Mesenchymal stem cell (in vitro differentiated cells and primary cell): ENCODE results near the gene DNHD1.
A peak's percentile ranks its signal among the peaks of the same experiment; 100 is the strongest.

Experiments used
- DNase-seq: peaks from one replicate; pipeline ENCODE4 v3.0.0-alpha.2; 2013
- H2AFZ ChIP-seq: one replicate; pipeline ENCODE4 v1.6.1; 2013; ENCODE audit warnings: low read depth, mild to moderate bottlenecking, control low read depth, inconsistent platforms, low read length, moderate library complexity
- H2AK5ac ChIP-seq: 2 replicates; pipeline ENCODE4 v1.6.1; 2013; ENCODE audit warnings: low read length, moderate library complexity, mild to moderate bottlenecking, inconsistent platforms; ENCODE audit not compliant: severe bottlenecking
- H2BK120ac ChIP-seq: one replicate; pipeline ENCODE4 v1.6.1; 2013; ENCODE audit warnings: low read depth, mild to moderate bottlenecking, inconsistent platforms, low read length, moderate library complexity
- H2BK12ac ChIP-seq, 2 experiments: one replicate each; pipeline ENCODE4 v1.6.1; 2013; ENCODE audit warnings: inconsistent platforms in 2 of 2, low read length in 2 of 2, mild to moderate bottlenecking in 2 of 2, moderate library complexity in 2 of 2, control low read depth in 1 of 2
- H2BK15ac ChIP-seq: one replicate; pipeline ENCODE4 v1.6.1; 2013; ENCODE audit warnings: mild to moderate bottlenecking, low read depth, inconsistent platforms; ENCODE audit not compliant: poor library complexity, severe bottlenecking
- H2BK5ac ChIP-seq: 2 replicates; pipeline ENCODE4 v1.6.1; 2013; ENCODE audit warnings: low read depth, mild to moderate bottlenecking, low read length, control low read depth, inconsistent platforms; ENCODE audit not compliant: poor library complexity, severe bottlenecking
- H3K14ac ChIP-seq, 2 experiments: one replicate each; pipeline ENCODE4 v1.6.1; 2013; ENCODE audit warnings: inconsistent platforms in 2 of 2, low read length in 2 of 2, control low read depth in 1 of 2, mild to moderate bottlenecking in 1 of 2, moderate library complexity in 1 of 2
- H3K18ac ChIP-seq, 2 experiments: one replicate each; pipeline ENCODE4 v1.6.1; 2013; ENCODE audit warnings: inconsistent platforms in 2 of 2, low read length in 2 of 2, control low read depth in 1 of 2, low read depth in 1 of 2, mild to moderate bottlenecking in 1 of 2
- H3K23ac ChIP-seq, 2 experiments: one replicate each; pipeline ENCODE4 v1.6.1; 2013; ENCODE audit warnings: inconsistent platforms in 2 of 2, low read length in 2 of 2, mild to moderate bottlenecking in 2 of 2, moderate library complexity in 2 of 2, control low read depth in 1 of 2
- H3K27ac ChIP-seq: 2 replicates; pipeline ENCODE4 v1.5.1; 2013; ENCODE audit warnings: mild to moderate bottlenecking, moderate library complexity, low read length, control low read depth, inconsistent platforms; ENCODE audit not compliant: poor library complexity, severe bottlenecking
- H3K27me3 ChIP-seq, 2 experiments: 2 replicates each; pipeline versions ENCODE4 v1.6.1 to v1.7.0; 2013; ENCODE audit warnings: low read length in 2 of 2, mild to moderate bottlenecking in 2 of 2, moderate library complexity in 2 of 2, control low read depth in 1 of 2, inconsistent platforms in 1 of 2; ENCODE audit not compliant: control insufficient read depth in 1 of 2, insufficient read depth in 1 of 2
- H3K36me3 ChIP-seq, 2 experiments: 2 replicates each; pipeline versions ENCODE4 v1.6.1 to v1.7.0; 2013; ENCODE audit warnings: low read length in 2 of 2, control low read depth in 1 of 2, inconsistent platforms in 1 of 2, low read depth in 1 of 2, mild to moderate bottlenecking in 1 of 2; ENCODE audit not compliant: insufficient read depth in 2 of 2, control insufficient read depth in 1 of 2
- H3K4ac ChIP-seq, 2 experiments: one replicate each; pipeline ENCODE4 v1.6.1; 2013; ENCODE audit warnings: inconsistent platforms in 2 of 2, low read length in 2 of 2, mild to moderate bottlenecking in 2 of 2, moderate library complexity in 2 of 2, control low read depth in 1 of 2, low read depth in 1 of 2
- H3K4me1 ChIP-seq: 2 replicates; pipeline ENCODE4 v1.6.1; 2013; ENCODE audit warnings: low read depth, low read length, control low read depth; ENCODE audit not compliant: control insufficient read depth, insufficient read depth
- H3K4me2 ChIP-seq: 2 replicates; pipeline ENCODE4 v1.6.1; 2013; ENCODE audit warnings: low read length, mild to moderate bottlenecking, inconsistent platforms; ENCODE audit not compliant: poor library complexity, severe bottlenecking
- H3K4me3 ChIP-seq, 2 experiments: 2 replicates each; pipeline versions ENCODE4 v1.5.1 to v1.7.0; 2013; ENCODE audit warnings: low read length in 2 of 2, mild to moderate bottlenecking in 2 of 2, control low read depth in 1 of 2, low read depth in 1 of 2; ENCODE audit not compliant: insufficient read depth in 1 of 2
- H3K79me1 ChIP-seq: replicated peaks from 2 replicates; pipeline ENCODE4 v1.6.1; 2013; ENCODE audit warnings: mild to moderate bottlenecking, control low read depth, low read length, inconsistent platforms; ENCODE audit not compliant: poor library complexity, severe bottlenecking
- H3K9ac ChIP-seq: 2 replicates; pipeline ENCODE4 v1.7.0; 2013; ENCODE audit warnings: mild to moderate bottlenecking, low read length, moderate library complexity
- H3K9me3 ChIP-seq: 2 replicates; pipeline ENCODE4 v1.7.0; 2013; ENCODE audit warnings: mild to moderate bottlenecking, low read length; ENCODE audit not compliant: control insufficient read depth
- H4K8ac ChIP-seq: one replicate; pipeline ENCODE4 v1.6.1; 2013; ENCODE audit warnings: inconsistent platforms, mild to moderate bottlenecking, low read length, moderate library complexity
- H4K91ac ChIP-seq: one replicate; pipeline ENCODE4 v1.6.1; 2013; ENCODE audit warnings: mild to moderate bottlenecking, low read length, inconsistent platforms
- WGBS: methylation state at CpG from one replicate; pipeline ENCODE4 v1.1.7; 2013; ENCODE audit warnings: mixed read lengths; 5-methylcytosine and 5-hydroxymethylcytosine counted together

The DNHD1 gene

DNA sequence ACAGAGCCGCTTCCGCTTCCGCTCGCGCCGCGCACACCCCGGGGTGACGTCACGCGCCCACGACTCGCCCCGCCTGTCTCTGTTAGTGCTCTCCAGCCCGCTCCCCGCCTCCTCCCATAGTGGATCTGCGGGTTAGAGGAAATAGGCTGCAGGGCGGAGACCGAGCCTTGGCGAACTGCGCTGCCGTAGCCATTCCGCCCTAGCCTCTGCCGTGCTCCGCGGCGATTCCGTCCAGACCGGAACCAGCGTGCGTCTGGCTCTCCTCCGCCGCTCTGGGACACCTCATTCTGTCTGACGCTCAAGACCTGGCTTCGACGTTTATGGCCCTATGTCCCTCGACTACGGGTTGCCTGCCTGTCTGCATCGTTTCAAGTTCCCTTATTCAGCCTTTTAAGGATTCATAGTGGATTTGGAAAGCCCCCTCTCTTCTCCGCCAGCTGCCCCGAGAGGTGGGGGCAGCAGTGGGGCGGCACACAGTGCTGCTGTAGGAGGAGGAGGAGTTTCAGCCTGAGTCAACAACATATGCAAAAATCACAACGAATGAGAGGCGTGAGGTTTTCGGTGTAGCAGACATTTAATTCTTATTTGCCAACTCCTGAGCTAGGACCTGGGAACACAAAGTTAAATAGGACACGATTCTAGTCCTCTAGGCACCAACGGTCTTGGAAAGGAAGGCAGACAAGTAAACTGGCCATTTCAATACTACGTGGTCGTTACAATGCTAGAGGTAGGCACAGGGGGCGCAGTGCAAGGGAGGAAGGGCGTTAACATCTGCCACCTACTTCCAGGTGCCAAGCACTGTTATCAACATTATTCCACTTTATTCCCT lies 115.3 kb downstream of the DNHD1 start, which contains the start of gene TAF10:
TAF10 (minus strand) TSS at position 4 of the 829 bp plus-strand sequence. CDS start 27 bp downstream, outside the sequence.
- DNase-seq = peak; percentile 98
- peak within 1 kb of the TSS; percentile 56 for H2AK5ac ChIP-seq
- H3K4me1 ChIP-seq = peaks cover 27% of the 10 kb centered on the region
- peak within 1 kb of the TSS; percentile 26 for H2BK15ac ChIP-seq
- no peaks in the 10 kb centered on the region for H3K27me3 ChIP-seq
- peak within 1 kb of the TSS; percentile 100 for H3K27ac ChIP-seq
- peak within 1 kb of the TSS; percentile 84 to 89 for H3K4ac ChIP-seq
- H2BK120ac ChIP-seq = peak within 1 kb of the TSS; percentile 97
- peak within 1 kb of the TSS; percentile 96 to 98 for H3K18ac ChIP-seq
- WGBS = under 1% methylated on average over 33 of the region's 51 CpGs
- H3K4me2 ChIP-seq = peak within 1 kb of the TSS; percentile 79
- H2AFZ ChIP-seq = peak within 1 kb of the TSS; percentile 15
- peak within 1 kb of the TSS; percentile 80 to 84 for H3K4me3 ChIP-seq
- H4K8ac ChIP-seq = peak within 1 kb of the TSS; percentile 94
- peak within 1 kb of the TSS; percentile 96 for H4K91ac ChIP-seq
- peaks cover 39% of the 10 kb centered on the region for H3K79me1 ChIP-seq
- peak within 1 kb of the TSS; percentile 71 for H2BK5ac ChIP-seq
- H3K9ac ChIP-seq = peak within 1 kb of the TSS; percentile 89
- H3K9me3 ChIP-seq = no peaks in the 10 kb centered on the region
- peak within 1 kb of the TSS in 1 of 2 experiments; percentile 84 for H3K23ac ChIP-seq
- H3K36me3 ChIP-seq = peaks cover 70 to 82% of the 10 kb centered on the region in 2 experiments
- H2BK12ac ChIP-seq = peak within 1 kb of the TSS in 1 of 2 experiments; percentile 88
- peak within 1 kb of the TSS in 1 of 2 experiments; percentile 93 for H3K14ac ChIP-seq

DNA sequence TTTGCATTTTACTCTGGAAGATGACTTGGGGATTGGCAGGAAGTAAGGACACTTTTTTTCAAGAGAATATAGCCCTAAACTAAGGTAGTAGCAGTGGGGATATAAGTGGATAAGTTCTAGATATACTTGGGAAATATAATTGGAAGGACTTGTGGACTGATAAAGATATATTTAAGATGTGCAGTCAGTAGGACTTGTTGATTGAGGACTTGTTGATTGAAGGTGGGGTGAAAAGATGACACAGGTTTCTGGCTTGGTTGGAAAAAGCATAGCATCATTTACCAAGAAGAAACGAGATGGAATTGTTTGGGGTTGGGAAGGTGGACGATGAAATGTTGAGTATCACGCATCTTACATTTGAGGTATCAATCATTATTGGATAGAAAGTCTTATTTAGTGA lies 116.4 kb downstream of the DNHD1 start:
- Histone ChIP-seq H3K36me3 (peaks cover 64 to 71% of the 10 kb centered on the region in 2 experiments), H2BK120ac (no peak overlapping the region), H3K27me3 (no peaks in the 10 kb centered on the region), H2BK12ac (no peak overlapping the region), H3K18ac (no peak overlapping the region), H3K4me2 (no peak overlapping the region), H3K4ac (no peak overlapping the region), H3K23ac (no peak overlapping the region), H3K79me1 (peaks cover 42% of the 10 kb centered on the region), H2AK5ac (no peak overlapping the region), H2AFZ (no peak overlapping the region), H3K9ac (peak overlapping the region; percentile 89), H3K14ac (no peak overlapping the region), H3K4me3 (no peak overlapping the region), H4K8ac (no peak overlapping the region), H3K27ac (no peak overlapping the region), H4K91ac (no peak overlapping the region), H2BK15ac (no peak overlapping the region), H3K4me1 (peaks cover 32% of the 10 kb centered on the region), H2BK5ac (no peak overlapping the region), H3K9me3 (no peaks in the 10 kb centered on the region)
- 98% methylated on average over 3 of the region's 3 CpGs for WGBS
- no peak for DNase-seq

DNA sequence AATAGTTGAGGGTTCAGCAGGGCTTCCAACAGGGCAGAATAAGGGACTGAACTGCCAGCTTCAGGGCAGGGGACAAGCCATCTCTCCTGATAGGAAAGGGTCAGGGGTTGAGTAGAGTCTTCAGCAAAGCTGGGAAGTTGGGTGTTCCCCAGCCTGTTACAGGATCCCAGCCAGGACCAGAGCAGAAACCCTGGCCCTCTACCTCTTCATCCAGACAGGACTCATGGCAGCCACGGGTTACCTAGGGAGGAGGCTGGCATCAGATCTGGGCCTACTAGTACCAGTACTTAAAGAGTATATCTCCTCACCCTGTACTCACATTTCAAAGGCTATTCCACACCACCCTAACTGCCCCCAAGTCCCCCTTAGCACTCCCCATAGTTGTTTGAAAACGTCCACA lies 117.4 kb downstream of the DNHD1 start:
- no peak overlapping the region for H3K4ac ChIP-seq
- no peak overlapping the region for H4K91ac ChIP-seq
- H3K27me3 ChIP-seq = no peaks in the 10 kb centered on the region
- no peak overlapping the region for H3K4me2 ChIP-seq
- no peaks in the 10 kb centered on the region for H3K9me3 ChIP-seq
- no peak overlapping the region for H2BK120ac ChIP-seq
- no peak overlapping the region for H3K23ac ChIP-seq
- no peak overlapping the region for H3K18ac ChIP-seq
- no peak overlapping the region for H2AK5ac ChIP-seq
- H3K79me1 ChIP-seq = peaks cover 35% of the 10 kb centered on the region
- WGBS = 96% methylated on average over 2 of the region's 2 CpGs
- H3K14ac ChIP-seq = no peak overlapping the region
- H3K4me1 ChIP-seq = peaks cover 33% of the 10 kb centered on the region
- H3K4me3 ChIP-seq = no peak overlapping the region
- H3K27ac ChIP-seq = no peak overlapping the region
- H2AFZ ChIP-seq = no peak overlapping the region
- no peak overlapping the region for H2BK12ac ChIP-seq
- H3K36me3 ChIP-seq = peaks cover 55 to 61% of the 10 kb centered on the region in 2 experiments
- no peak overlapping the region for H2BK5ac ChIP-seq
- DNase-seq = no peak
- H2BK15ac ChIP-seq = no peak overlapping the region
- H3K9ac ChIP-seq = no peak overlapping the region
- no peak overlapping the region for H4K8ac ChIP-seq

DNA sequence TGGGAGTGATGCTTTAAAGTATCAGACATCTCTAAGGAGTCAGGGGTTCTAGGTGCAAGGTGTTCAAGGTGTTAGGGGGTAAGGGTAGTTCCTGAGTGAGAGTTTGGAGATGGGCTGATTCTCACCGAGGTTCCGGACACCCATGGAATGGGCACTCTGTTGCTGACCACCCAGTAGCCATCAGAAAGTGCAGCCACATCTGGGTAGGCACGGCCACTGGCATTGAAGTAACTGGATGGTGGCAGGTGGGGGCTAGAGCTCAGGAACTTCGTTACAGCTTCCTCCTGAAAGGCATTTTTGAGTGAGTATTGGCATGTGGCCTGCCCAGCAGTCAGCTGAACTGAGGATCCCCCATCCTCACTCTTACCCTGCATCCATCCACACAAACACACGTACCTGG lies 118.0 kb downstream of the DNHD1 start:
- Histone ChIP-seq H3K27me3 (no peaks in the 10 kb centered on the region), H3K79me1 (peaks cover 30% of the 10 kb centered on the region), H3K4me1 (peaks cover 34% of the 10 kb centered on the region), H3K4me2 (no peak overlapping the region), H3K27ac (no peak overlapping the region), H4K91ac (peak overlapping the region; percentile 11), H3K4me3 (no peak overlapping the region), H2BK5ac (no peak overlapping the region), H3K36me3 (peaks cover 49 to 55% of the 10 kb centered on the region in 2 experiments), H3K14ac (no peak overlapping the region), H3K18ac (no peak overlapping the region), H3K23ac (no peak overlapping the region), H2AFZ (no peak overlapping the region), H2BK120ac (no peak overlapping the region), H2BK12ac (no peak overlapping the region), H3K9ac (no peak overlapping the region), H3K4ac (no peak overlapping the region), H2AK5ac (no peak overlapping the region), H4K8ac (no peak overlapping the region), H2BK15ac (no peak overlapping the region), H3K9me3 (no peaks in the 10 kb centered on the region)
- DNase-seq = no peak
- WGBS = 100% methylated on average over 2 of the region's 5 CpGs
